ENCODE results near the gene CRELD2. TPM values are rescaled to one million over a fixed set of nuclear protein-coding genes. Genes with fewer than 3 reads are reported as not detected.

The CRELD2 gene
- total and polyA plus RNA-seq, 2 of the 8 experiments (the other 6 are each of a cell fraction or from before 2014, with no cell fraction given) = 24.5 to 36.6 TPM

- FAIRE-seq (no peak), DNase-seq (ENCODE audit: low read depth in 1 of 2, low spot score in 2 of 2) (no peak)
- peaks cover 0 to 40% of the 10 kb centered on the region in 2 experiments; a peak in 3 of 4 replicates for H3K79me2 ChIP-seq (ENCODE audit: control insufficient read depth in 1 of 2, insufficient read depth in 2 of 2, low read length in 2 of 2)
- H3K23ac ChIP-seq (ENCODE audit: insufficient read length) = no peak overlapping the region
- no peaks in the 10 kb centered on the region for H3K4me1 ChIP-seq (replicated peaks in 1 of 4; ENCODE audit: control insufficient read depth in 3 of 4, insufficient read depth in 4 of 4, low read length in 3 of 4)
- ChIA-PET POLR2A (ENCODE audit: partially characterized antibody) (interaction anchor here (1.3 to 1.4 kb wide), 2 partner anchors 21 to 30 kb away, joined by 3 to 4 read pairs; no protein-coding TSS in a partner anchor), CTCF (ENCODE audit: partially characterized antibody) (no interaction called here)
- no peak overlapping the region for H3K27ac ChIP-seq (ENCODE audit: low read depth, low read length)
- H3K79me1 ChIP-seq (ENCODE audit: low read depth, low read length) = peaks cover 14% of the 10 kb centered on the region
- 95% methylated on average over 19 of the region's 20 CpGs; no CpG with 5 or more reads in 1 of the 2 experiments for WGBS, 2 experiments (ENCODE audit: extremely low coverage in 1 of 2, insufficient coverage in 1 of 2, insufficient read length in 1 of 2, insufficient replicate concordance in 2 of 2, low coverage in 1 of 2, low lambda C conversion rate in 2 of 2, missing lambda C conversion rate in 1 of 2)
- no peaks in the 10 kb centered on the region for H3K27me3 ChIP-seq (replicated peaks in 1 of 4; ENCODE audit: control insufficient read depth in 3 of 4, extremely low read depth in 1 of 4, insufficient read depth in 3 of 4, low read length in 3 of 4)
- H4K91ac ChIP-seq (replicated peaks; ENCODE audit: insufficient read length, low read length) = no peak overlapping the region
- peaks cover 3 to 28% (median 16%) of the 10 kb centered on the region in 4 experiments; a peak in 7 of 8 replicates for H3K36me3 ChIP-seq (ENCODE audit: control insufficient read depth in 2 of 4, insufficient read depth in 4 of 4, low read length in 3 of 4)
- H4K20me1 ChIP-seq (replicated peaks in 1 of 2; ENCODE audit: control insufficient read depth in 1 of 2, insufficient read depth in 2 of 2, low read length in 2 of 2) = peaks cover 0 to 12% of the 10 kb centered on the region in 2 experiments
- H2BK120ac ChIP-seq (replicated peaks; ENCODE audit: low read depth, low read length) = no peak overlapping the region
- no peak overlapping the region for H3K14ac ChIP-seq (ENCODE audit: insufficient read length)
- H2BK12ac ChIP-seq (ENCODE audit: low read depth, low read length) = no peak overlapping the region
- H3K4ac ChIP-seq (replicated peaks; ENCODE audit: insufficient read length, low read depth, low read length) = no peak overlapping the region
- H2AK5ac ChIP-seq (ENCODE audit: low read depth, low read length) = no peak overlapping the region
- no peak overlapping the region for H2BK20ac ChIP-seq (ENCODE audit: low read length)
- H3K18ac ChIP-seq (ENCODE audit: extremely low read depth, low read length) = no peak overlapping the region
- no peak overlapping the region for H3K56ac ChIP-seq (replicated peaks; ENCODE audit: insufficient read length, low read depth, low read length)
- 0 out of 7 replicates have a peak overlapping the region, but pooled peaks of 1 of the 4 experiments have one; percentile 21 for H3K9ac ChIP-seq (replicated peaks in 1 of 4; ENCODE audit: extremely low read depth in 1 of 4, low read depth in 3 of 4, low read length in 3 of 4)
- H4K8ac ChIP-seq (ENCODE audit: extremely low read depth, insufficient read depth, low read length) = no peak overlapping the region
- H3K23me2 ChIP-seq (ENCODE audit: low read depth, low read length) = no peaks in the 10 kb centered on the region
- no peak overlapping the region for H4K5ac ChIP-seq (ENCODE audit: insufficient read length, low read depth, low read length)
- H3K9me3 ChIP-seq (ENCODE audit: insufficient read depth in 2 of 2, low read depth in 1 of 2, low read length in 1 of 2) = no peaks in the 10 kb centered on the region; a peak in 1 of 4 replicates
- H3K4me2 ChIP-seq (ENCODE audit: insufficient read depth in 1 of 2, low read depth in 2 of 2, low read length in 2 of 2) = no peak overlapping the region
- H2BK15ac ChIP-seq (ENCODE audit: low read length) = no peak overlapping the region
- H3K4me3 ChIP-seq (ENCODE audit: extremely low read depth in 1 of 4, insufficient read depth in 2 of 4, low read depth in 3 of 4, low read length in 4 of 4) = no peak overlapping the region
- H2AFZ ChIP-seq (ENCODE audit: low read length) = no peak overlapping the region
- H2BK5ac ChIP-seq (ENCODE audit: low read depth, low read length) = no peak overlapping the region
- TF ChIP-seq SP1 (IDR thresholded peaks at IDR 0.05; ENCODE audit: low read depth, low read length) (no peak), YY1 (IDR thresholded peaks at IDR 0.05; ENCODE audit: low read depth, low read length) (no peak), BACH1 (IDR thresholded peaks at IDR 0.05; ENCODE audit: low read length) (no peak), TAF7 (optimal IDR thresholded peaks at IDR 0.05; ENCODE audit: borderline replicate concordance, low read depth, low read length) (no peak), NRF1 (IDR thresholded peaks at IDR 0.05; ENCODE audit: low read depth, low read length) (no peak), TCF12 (IDR thresholded peaks at IDR 0.05; ENCODE audit: low read depth, low read length) (no peak), RBBP5 (IDR thresholded peaks at IDR 0.05; ENCODE audit: borderline replicate concordance, low read depth, low read length) (no peak), NANOG (IDR thresholded peaks at IDR 0.05; ENCODE audit: insufficient read depth, low read depth, low read length, poor library complexity, severe bottlenecking) (no peak), RNF2 (IDR thresholded peaks at IDR 0.05; ENCODE audit: borderline replicate concordance, low read depth, low read length, missing control alignments, poor library complexity, severe bottlenecking) (no peak), EGR1 (IDR thresholded peaks at IDR 0.05; ENCODE audit: borderline replicate concordance, low read depth, low read length) (no peak), CBX8 (IDR thresholded peaks at IDR 0.05; ENCODE audit: borderline replicate concordance, low read depth, low read length) (no peak), GTF2F1 (IDR thresholded peaks at IDR 0.05; ENCODE audit: borderline replicate concordance, low read depth, low read length) (no peak), SP2 (IDR thresholded peaks at IDR 0.05; ENCODE audit: low read length) (no peak), EZH2 (IDR thresholded peaks at IDR 0.05; ENCODE audit: low read depth, low read length, severe bottlenecking) (no peak), BRCA1 (IDR thresholded peaks at IDR 0.05; ENCODE audit: low read depth, low read length) (no peak)
Measured at GRCh38 chr22:49884075-49884474, 34.4 kb upstream of the CRELD2 start.
